CD4-positive, alpha-beta T cell treated with Interleukin-6 for 4 hours (primary cell): ENCODE results near the gene SFI1.
"Not testable (repeated sequence)": the region's sequence is repeated elsewhere in the genome, so short reads cannot be mapped to it uniquely, and the experiment has no call there.

Source experiments
- DNase-seq: peaks from one replicate; pipeline ENCODE4 v3.0.0-alpha.2; 2020; ENCODE audit warnings: mixed read lengths

The SFI1 gene

DNA sequence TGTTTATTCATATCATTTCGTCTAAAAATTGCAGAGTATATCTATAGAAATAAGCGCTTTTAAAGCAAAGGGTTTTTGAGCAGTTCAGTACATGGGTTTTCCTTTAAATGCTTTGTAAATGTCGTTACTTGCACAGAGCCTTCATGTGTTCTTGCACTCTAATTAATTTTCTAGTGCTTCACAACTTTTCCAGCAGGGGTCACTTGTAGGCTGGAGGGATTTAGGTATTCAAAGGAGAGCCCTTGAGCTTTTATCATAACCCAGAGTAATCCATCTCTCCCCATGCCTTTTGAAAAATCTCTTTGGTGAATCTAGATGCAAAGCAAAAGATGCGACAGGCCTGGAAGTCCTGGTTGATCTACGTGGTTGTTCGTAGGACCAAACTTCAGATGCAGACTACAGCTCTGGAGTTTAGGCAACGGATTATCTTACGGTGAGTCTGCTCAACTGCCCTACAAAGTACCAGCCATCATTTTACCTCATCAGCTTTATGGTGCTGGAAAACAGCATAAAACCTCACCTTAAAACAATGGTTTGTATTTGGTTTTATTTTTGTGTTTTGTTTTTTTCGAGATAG is 60.4 kb downstream of the SFI1 start:
- DNase-seq = no peak

DNA sequence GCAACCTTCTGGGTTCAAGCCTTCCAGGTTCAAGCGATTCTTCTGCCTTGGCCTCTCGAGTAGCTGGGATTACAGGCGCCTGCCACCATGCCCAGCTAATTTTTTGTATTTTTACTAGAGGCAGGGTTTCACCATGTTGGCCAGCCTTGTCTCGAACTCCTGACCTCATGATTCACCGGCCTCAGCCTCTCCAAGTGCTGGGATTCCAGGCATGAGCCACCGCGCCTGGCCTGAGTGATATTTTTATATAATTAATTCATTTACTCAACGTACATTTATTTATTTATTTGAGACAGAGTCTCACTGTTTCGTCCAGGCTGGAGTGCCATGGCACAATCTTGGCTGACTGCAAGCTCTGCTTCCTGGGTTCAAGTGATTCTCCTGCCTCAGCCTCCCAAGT is 62.2 kb downstream of the SFI1 start:
- DNase-seq = not testable (repeated sequence)

- peak; percentile 53 for DNase-seq
These were observed 65.0 kb downstream of the SFI1 start for GRCh38 chr22:31561238-31561887.

- no peak for DNase-seq
These were observed 65.6 kb downstream of the SFI1 start for GRCh38 chr22:31561970-31562369.

GRCh38 chr22:31566484-31566883 is 70.1 kb downstream of the SFI1 start:
- DNase-seq = no peak

GRCh38 chr22:31567196-31567595 is 70.9 kb downstream of the SFI1 start:
- DNase-seq = no peak

GRCh38 chr22:31567702-31568101 is 71.4 kb downstream of the SFI1 start:
- DNase-seq = no peak

- no peak for DNase-seq
These were observed 72.8 kb downstream of the SFI1 start for GRCh38 chr22:31569126-31569525.

GRCh38 chr22:31572939-31573338 is 76.6 kb downstream of the SFI1 start:
- no peak for DNase-seq

GRCh38 chr22:31574055-31574670 is 77.8 kb downstream of the SFI1 start:
- no peak for DNase-seq

DNA sequence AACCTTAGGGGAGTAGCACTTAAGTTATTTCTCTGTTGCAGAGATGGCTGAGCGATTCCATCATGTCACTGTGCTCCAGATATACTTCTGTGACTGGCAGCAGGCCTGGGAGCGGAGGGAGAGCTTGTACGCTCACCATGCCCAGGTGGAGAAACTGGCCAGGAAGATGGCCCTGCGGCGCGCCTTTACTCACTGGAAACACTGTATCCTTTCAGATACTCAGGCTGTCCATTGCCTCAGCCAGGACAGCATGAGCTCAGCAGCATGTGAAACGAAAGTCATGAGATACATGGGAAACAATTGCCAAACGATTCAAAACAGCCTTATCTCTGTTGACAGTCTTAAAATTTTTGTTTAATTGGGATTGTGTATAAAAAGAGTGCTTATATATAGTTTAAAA is 78.9 kb downstream of the SFI1 start:
- no peak for DNase-seq

DNA sequence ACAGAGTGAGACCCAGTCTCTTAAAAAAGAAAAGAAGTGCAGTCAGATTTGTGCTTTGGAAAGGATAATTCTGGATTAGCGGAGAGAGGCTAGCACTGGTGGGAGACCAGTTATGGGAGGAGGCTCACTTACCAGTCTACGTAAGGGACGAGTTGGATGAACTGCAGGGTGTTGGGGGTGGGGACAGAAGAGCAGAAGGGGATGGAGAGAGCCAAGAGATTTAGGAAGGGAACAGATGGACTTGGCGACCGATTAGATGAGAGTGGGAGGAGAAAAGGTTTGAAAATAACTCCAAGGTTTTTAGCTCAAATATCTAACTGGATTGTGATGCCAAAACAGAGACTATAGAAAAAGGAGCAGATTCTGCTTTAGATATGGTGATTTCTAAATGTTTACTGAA is 81.4 kb downstream of the SFI1 start:
- DNase-seq = no peak

- DNase-seq = no peak
These were observed 81.8 kb downstream of the SFI1 start for GRCh38 chr22:31578171-31578570.

DNA sequence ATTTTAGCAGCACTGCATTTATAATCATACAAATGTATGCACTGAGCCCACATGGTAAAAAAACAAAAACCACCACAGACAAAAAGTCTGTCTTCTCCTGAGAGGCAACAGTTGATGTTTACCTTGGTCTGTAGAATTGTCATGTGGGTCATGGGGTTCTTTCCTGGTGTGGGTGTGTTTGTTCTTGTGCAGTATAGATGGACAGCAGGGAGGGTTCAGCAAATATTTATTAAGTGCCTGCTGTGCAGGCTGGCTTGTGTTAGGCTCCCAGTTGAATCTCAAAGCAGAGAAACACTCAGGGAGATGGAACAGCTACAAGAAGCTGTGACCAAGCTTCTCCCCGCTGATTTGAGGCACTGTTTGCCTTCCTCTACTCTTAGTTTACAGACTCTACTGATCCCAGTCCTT is 83.5 kb downstream of the SFI1 start:
- no peak for DNase-seq

DNA sequence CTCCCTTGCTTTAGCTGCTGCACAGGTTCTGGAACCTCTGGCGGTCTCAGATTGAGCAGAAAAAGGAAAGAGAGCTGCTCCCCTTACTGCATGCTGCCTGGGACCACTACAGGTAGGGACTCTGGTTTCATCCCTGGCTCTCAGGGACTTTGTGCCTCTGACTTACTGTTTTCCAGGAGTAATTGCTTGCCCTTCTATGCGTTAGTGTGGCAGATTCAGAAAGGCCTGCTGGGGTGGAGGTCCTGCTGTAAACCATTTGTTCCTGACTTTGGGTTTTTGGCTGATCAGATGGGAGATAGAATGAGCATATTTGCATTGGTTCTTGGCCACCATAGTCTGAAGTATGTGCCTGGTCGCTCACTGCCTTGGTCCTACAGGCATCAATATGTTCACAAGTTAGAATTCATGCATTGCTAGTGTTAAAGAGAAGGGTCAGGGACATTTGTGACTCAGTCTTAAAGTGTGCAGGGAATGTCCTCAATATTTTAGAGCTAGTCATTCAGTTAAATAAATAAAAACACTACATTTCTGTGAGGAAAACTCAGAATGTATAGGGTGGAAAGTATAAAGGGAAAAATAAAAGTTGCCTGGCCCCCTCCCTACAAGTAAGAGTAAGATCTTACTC is 87.6 kb downstream of the SFI1 start:
- DNase-seq = no peak

GRCh38 chr22:31584804-31585160 is 88.4 kb downstream of the SFI1 start:
- no peak for DNase-seq

- no peak for DNase-seq
These were observed 89.0 kb downstream of the SFI1 start for GRCh38 chr22:31585161-31585859.

- no peak for DNase-seq
These were observed 90.0 kb downstream of the SFI1 start for GRCh38 chr22:31586137-31586920.

DNA sequence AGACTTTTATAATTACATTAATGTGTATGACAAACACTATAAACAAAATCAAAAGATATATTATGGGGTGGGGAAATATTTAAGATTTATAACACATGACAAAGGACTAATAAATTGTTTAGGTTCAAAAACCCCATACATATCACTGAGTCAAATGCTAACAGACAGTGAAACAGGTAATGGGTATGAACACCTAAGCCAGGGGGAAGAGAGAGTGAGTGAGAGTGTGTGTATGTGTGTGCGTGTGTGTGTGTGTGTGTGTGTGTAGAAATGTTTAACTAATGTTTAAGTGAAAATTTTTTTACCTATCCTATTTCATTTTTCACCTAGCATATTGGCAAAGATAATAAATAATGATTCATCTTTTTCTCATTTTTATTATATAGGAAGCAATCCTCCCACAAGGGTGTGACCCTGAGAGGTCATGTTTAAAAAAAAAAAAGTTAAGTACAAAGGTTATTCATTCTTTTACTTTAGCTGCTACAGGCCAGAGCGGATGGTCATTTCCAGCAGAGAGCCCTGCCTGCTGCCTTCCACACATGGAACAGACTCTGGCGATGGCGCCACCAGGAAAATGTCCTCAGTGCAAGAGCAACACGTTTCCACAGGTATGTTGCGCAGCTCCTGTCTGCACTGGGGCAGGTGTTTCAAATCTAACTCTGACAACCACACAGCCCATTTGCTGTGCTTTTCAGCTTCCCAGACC is 92.8 kb downstream of the SFI1 start:
- DNase-seq = no peak

DNA sequence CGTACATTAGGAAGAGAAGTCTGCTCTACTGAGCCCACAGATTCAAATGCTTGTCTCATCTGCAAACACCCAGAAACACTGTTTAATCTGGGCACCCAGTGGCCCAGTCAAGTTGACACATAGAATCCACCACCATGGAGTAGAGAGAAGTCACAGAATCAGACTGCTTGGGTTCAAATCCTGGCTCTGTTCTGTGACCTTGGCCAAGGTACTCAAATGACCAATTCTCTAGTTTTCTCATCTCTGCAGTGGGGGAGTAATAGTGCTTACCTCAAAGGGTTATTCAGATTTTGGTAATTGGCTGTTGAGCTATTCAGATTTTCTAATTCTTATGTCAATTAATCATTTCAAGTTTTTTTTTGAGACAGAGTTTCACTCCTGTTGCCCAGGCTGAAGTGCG is 93.8 kb downstream of the SFI1 start:
- not testable (repeated sequence) for DNase-seq

DNA sequence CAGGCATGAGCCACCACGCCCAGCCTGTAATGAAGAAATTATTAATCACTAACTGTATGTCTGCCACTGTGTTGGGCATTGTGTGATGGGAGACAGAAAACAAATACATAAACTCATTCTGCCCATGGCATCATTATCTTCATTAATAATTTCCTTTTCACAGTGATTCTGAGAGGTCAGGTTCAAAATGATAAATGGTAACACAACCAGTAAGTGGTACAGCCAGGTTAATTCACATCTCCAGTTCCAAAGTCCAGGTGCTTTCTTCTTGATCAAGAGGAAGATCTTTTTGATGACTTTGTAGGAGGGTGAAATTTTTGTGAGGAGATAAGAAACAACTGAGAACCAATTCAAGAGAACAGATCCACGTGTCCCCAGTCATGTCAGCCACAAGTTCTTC is 98.9 kb downstream of the SFI1 start:
- DNase-seq = no peak
